AG10803 (cell line): ENCODE results near the gene IMMP2L.

ENCODE experiments used
- DNase-seq: peaks from one replicate; pipeline ENCODE4 v3.0.0; 2010; ENCODE audit warnings: low read depth
- H3K4me3 ChIP-seq: 2 replicates; pipeline ENCODE4 v1.5.1; 2011; ENCODE audit warnings: mild to moderate bottlenecking, low read length, control low read depth
- CTCF ChIP-seq: conservative IDR thresholded peaks from 2 replicates; pipeline ENCODE4 v1.5.1; 2011; ENCODE audit warnings: mild to moderate bottlenecking, low read length, control low read depth, inconsistent platforms

Gene IMMP2L

GRCh38 chr7:111138193-111138569 lies 424.1 kb downstream of the IMMP2L start:
- no peak overlapping the region for H3K4me3 ChIP-seq
- no peak for TF ChIP-seq CTCF
- DNase-seq = peak; percentile 60

GRCh38 chr7:111137296-111138192 lies 424.7 kb downstream of the IMMP2L start:
- DNase-seq = peak; percentile 33
- H3K4me3 ChIP-seq = no peak overlapping the region
- no peak for TF ChIP-seq CTCF

GRCh38 chr7:111132833-111133232 lies 429.5 kb downstream of the IMMP2L start:
- DNase-seq = no peak
- TF ChIP-seq CTCF = no peak
- H3K4me3 ChIP-seq = no peak overlapping the region

GRCh38 chr7:111129435-111129834 lies 432.9 kb downstream of the IMMP2L start:
- DNase-seq = no peak
- H3K4me3 ChIP-seq = no peak overlapping the region
- TF ChIP-seq CTCF = no peak

GRCh38 chr7:111126987-111127386 lies 435.3 kb downstream of the IMMP2L start:
- no peak overlapping the region for H3K4me3 ChIP-seq
- DNase-seq = peak; percentile 18

GRCh38 chr7:111115966-111116365 lies 446.3 kb downstream of the IMMP2L start:
- DNase-seq = no peak
- H3K4me3 ChIP-seq = no peak overlapping the region
- TF ChIP-seq CTCF = no peak

More at GRCh38 chr7:111126987-111127386, 435.3 kb downstream of the IMMP2L start:
- TF ChIP-seq CTCF = no peak
